ENCODE measurements around the gene SAMD4A.

SAMD4A gene

DNA sequence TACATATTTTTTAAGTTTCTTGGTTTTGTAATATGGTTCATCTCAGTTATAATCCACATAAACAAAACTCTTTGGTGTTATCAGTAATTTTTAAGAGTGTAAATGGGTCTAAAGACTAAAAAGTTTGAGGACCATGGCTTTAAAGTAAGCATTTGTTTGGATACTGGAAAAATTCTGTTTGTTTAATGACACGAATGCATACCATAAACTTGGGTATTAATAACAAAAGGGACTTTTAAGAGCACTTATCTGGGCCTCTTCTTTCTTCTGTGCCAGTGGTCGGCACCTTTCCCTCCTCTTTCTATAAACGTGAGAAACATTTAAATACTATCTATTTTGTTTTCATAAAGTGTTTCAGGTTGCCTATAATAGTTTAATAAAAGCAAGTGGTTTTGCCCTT is 47.4 kb downstream of the SAMD4A start:
- Histone ChIP-seq H3K27ac (no peak overlapping the region), H3K9ac (no peak overlapping the region), H2AFZ (ENCODE audit: low read depth) (no peak overlapping the region), H4K20me1 (ENCODE audit: insufficient read depth) (no peaks in the 10 kb centered on the region), H3K4me3 (IDR thresholded peaks at IDR 0.05; ENCODE audit: insufficient read depth, low read depth, low read length) (no peak overlapping the region), H3K4me1 (ENCODE audit: low read depth, poor library complexity, severe bottlenecking) (no peaks in the 10 kb centered on the region), H3K36me3 (ENCODE audit: insufficient read depth) (no peaks in the 10 kb centered on the region), H3K4me2 (no peak overlapping the region), H3K27me3 (ENCODE audit: insufficient read depth, low read depth) (no peaks in the 10 kb centered on the region), H3K79me2 (ENCODE audit: insufficient read depth, low read depth) (no peaks in the 10 kb centered on the region)
- TF ChIP-seq CTCF (conservative IDR thresholded peaks at IDR 0.05; ENCODE audit: low read depth, low read length) = no peak

DNA sequence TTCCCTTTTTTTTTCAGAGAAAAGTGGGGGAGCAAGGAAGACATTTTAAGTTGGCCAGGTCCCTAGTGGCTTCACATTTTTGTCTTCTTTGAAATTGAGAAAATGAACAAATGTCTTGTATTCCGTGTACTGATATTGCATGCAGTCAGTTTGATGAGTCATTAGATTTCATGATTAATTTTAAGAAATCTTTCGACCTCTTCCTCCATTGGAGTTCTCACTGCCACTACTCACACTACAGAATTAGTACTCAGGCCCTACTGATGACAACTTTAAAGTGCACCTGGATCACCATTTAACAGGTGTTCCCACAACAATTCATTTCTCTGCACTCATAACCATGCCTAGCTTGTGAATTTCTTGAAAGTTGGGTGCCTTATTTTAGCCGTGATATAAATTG is 50.5 kb downstream of the SAMD4A start:
- Histone ChIP-seq H3K4me1 (ENCODE audit: low read depth, poor library complexity, severe bottlenecking) (no peaks in the 10 kb centered on the region), H2AFZ (ENCODE audit: low read depth) (no peak overlapping the region), H4K20me1 (ENCODE audit: insufficient read depth) (no peaks in the 10 kb centered on the region), H3K27me3 (ENCODE audit: insufficient read depth, low read depth) (no peaks in the 10 kb centered on the region), H3K9ac (no peak overlapping the region), H3K4me3 (IDR thresholded peaks at IDR 0.05; ENCODE audit: insufficient read depth, low read depth, low read length) (no peak overlapping the region), H3K36me3 (ENCODE audit: insufficient read depth) (no peaks in the 10 kb centered on the region), H3K27ac (no peak overlapping the region), H3K79me2 (ENCODE audit: insufficient read depth, low read depth) (no peaks in the 10 kb centered on the region), H3K4me2 (no peak overlapping the region)
- TF ChIP-seq CTCF (conservative IDR thresholded peaks at IDR 0.05; ENCODE audit: low read depth, low read length) = no peak

DNA sequence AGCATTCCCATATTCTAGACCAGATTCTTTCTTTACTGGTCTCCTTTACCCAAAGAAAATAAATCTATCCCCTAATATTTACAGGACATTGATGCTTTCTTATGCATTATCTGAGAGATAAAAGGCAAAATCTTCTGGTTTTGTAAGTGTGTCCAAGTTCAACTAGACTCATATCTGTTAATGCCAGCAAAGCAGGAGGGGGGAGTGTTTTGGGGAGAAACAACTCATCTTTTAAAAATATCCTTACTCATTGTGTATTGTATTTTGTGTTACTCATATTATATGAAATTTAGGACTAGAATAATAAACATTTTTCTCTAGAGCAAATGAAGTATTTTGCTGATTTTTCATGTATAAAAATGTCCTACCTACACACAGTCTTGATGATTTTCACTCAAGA is 54.8 kb downstream of the SAMD4A start:
- H3K9ac ChIP-seq = no peak overlapping the region
- no peak overlapping the region for H3K27ac ChIP-seq
- H3K36me3 ChIP-seq (ENCODE audit: insufficient read depth) = no peaks in the 10 kb centered on the region
- no peaks in the 10 kb centered on the region for H3K27me3 ChIP-seq (ENCODE audit: insufficient read depth, low read depth)
- H3K4me2 ChIP-seq = no peak overlapping the region
- no peaks in the 10 kb centered on the region for H3K79me2 ChIP-seq (ENCODE audit: insufficient read depth, low read depth)
- no peak overlapping the region for H3K4me3 ChIP-seq (IDR thresholded peaks at IDR 0.05; ENCODE audit: insufficient read depth, low read depth, low read length)
- no peak for TF ChIP-seq CTCF (conservative IDR thresholded peaks at IDR 0.05; ENCODE audit: low read depth, low read length)
- H2AFZ ChIP-seq (ENCODE audit: low read depth) = no peak overlapping the region
- no peaks in the 10 kb centered on the region for H3K4me1 ChIP-seq (ENCODE audit: low read depth, poor library complexity, severe bottlenecking)
- no peaks in the 10 kb centered on the region for H4K20me1 ChIP-seq (ENCODE audit: insufficient read depth)

DNA sequence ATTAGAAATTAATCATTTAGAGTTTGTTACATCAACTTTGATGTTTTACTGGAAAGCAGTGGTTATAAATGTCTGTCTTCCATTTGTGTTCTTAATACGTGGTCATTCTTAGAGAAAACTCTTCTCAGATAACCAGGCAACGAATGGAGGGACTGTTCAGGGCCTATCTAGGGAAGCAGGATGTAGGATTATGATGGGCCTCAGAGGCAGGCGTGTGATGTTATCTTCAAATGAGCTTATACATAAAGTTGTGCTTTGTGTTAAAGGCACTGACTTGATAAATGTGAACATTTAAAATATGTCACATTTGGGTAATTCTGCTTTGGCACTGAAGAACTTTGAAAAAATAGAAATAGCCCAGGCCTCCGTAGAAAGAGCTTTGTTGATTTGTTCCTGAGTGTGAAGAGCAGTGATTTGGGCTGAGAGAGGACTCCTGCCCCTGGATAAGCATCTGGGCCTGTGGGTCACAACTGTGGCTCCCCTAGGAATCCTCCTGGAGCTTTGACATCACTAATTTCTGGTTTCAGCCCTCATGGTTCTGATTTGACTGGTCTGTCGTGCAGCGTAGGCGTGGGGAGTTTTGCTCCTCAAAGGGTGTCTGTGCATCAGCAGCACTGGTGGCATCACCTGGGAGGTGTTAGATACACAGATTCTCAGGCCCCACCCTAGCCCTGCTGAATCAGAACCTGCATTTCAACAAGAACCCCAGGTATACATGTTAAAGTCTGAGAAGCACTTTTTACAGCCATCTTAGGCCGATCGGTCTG is 55.4 kb downstream of the SAMD4A start:
- Histone ChIP-seq H3K9ac (no peak overlapping the region), H4K20me1 (ENCODE audit: insufficient read depth) (no peaks in the 10 kb centered on the region), H2AFZ (ENCODE audit: low read depth) (no peak overlapping the region), H3K79me2 (ENCODE audit: insufficient read depth, low read depth) (no peaks in the 10 kb centered on the region), H3K4me1 (ENCODE audit: low read depth, poor library complexity, severe bottlenecking) (no peaks in the 10 kb centered on the region), H3K4me3 (IDR thresholded peaks at IDR 0.05; ENCODE audit: insufficient read depth, low read depth, low read length) (no peak overlapping the region), H3K27me3 (ENCODE audit: insufficient read depth, low read depth) (no peaks in the 10 kb centered on the region), H3K36me3 (ENCODE audit: insufficient read depth) (no peaks in the 10 kb centered on the region), H3K4me2 (no peak overlapping the region), H3K27ac (no peak overlapping the region)
- TF ChIP-seq CTCF (conservative IDR thresholded peaks at IDR 0.05; ENCODE audit: low read depth, low read length) = no peak

All from KMS-11 (cell line).